Endothelial cell of umbilical vein (primary cell): ENCODE measurements around the gene BRS3. TPM values are rescaled to one million over a fixed set of nuclear protein-coding genes. Genes with fewer than 3 reads are reported as not detected.

ENCODE experiments used
- BruUV-seq: library from RNA; stranded (reverse); fragments of 400-500 nt; replicated peaks from 2 replicates; lab custom pipeline; 2021; lab: Mats Ljungman, UMichigan
- CTCF ChIA-PET: fragments of 300-600, 350-600 bp; sonication (Branson Sonifier 250); formaldehyde crosslinking; loops from one replicate; lab custom pipeline; 2021; ENCODE audit warnings: antibody characterized with exemption, inconsistent platforms; lab: Charles Lee
- POLR2A ChIA-PET: fragments of 300-600, 350-600 bp; sonication (Branson Sonifier 250); formaldehyde crosslinking; loops from one replicate; lab custom pipeline; 2021; ENCODE audit warnings: antibody characterized with exemption, inconsistent platforms; lab: Charles Lee
- DNase-seq: peaks from one replicate; pipeline ENCODE4 v3.0.0-alpha.2; 2011; ENCODE audit warnings: low read depth, low spot score
- FAIRE-seq: peaks from 2 replicates; lab custom pipeline; 2011; peaks lifted over from hg19 to GRCh38; lab: Jason Lieb, UNC
- H2AFZ ChIP-seq: 2 replicates; pipeline ENCODE4 v1.6.0; 2012; ENCODE audit warnings: low read depth, low read length, control low read depth, inconsistent platforms
- H3K27ac ChIP-seq: 2 replicates; pipeline ENCODE4 v1.5.1; 2011; ENCODE audit warnings: low read depth, mild to moderate bottlenecking, control low read depth, low read length, moderate library complexity; ENCODE audit not compliant: insufficient read depth
- H3K27me3 ChIP-seq, 2 experiments: 2 replicates each; pipeline versions ENCODE4 v1.6.0 to v1.6.1; 2011; ENCODE audit warnings: low read length in 2 of 2, mixed read lengths in 1 of 2; ENCODE audit not compliant: control insufficient read depth in 2 of 2, insufficient read depth in 2 of 2
- H3K36me3 ChIP-seq, 2 experiments: 2 replicates in 1 of 2; 3 replicates in 1 of 2; pipeline ENCODE4 v1.5.1; 2011; ENCODE audit warnings: low read length in 2 of 2, mild to moderate bottlenecking in 1 of 2, moderate library complexity in 1 of 2; ENCODE audit not compliant: control insufficient read depth in 2 of 2, insufficient read depth in 2 of 2; ENCODE audit errors: extremely low read depth in 1 of 2
- H3K4me1 ChIP-seq: 3 replicates; pipeline ENCODE4 v1.5.1; 2011; ENCODE audit warnings: mild to moderate bottlenecking, low read length; ENCODE audit not compliant: control insufficient read depth, insufficient read depth; ENCODE audit errors: extremely low read depth
- H3K4me2 ChIP-seq: 2 replicates; pipeline ENCODE4 v1.6.1; 2011; ENCODE audit warnings: low read length, control low read depth, mixed read lengths; ENCODE audit not compliant: insufficient read depth
- H3K4me3 ChIP-seq, 3 experiments: fragments of 200-600 bp in 1 of 3; sonication (generic), shearing (Covaris generic) in 1 of 3; replicated peaks in 1 of 3; 2 replicates each; pipeline ENCODE4 v1.5.1; 2011 to 2016; ENCODE audit warnings: control low read depth in 3 of 3, low read length in 3 of 3, mild to moderate bottlenecking in 2 of 3, inconsistent platforms in 1 of 3, low read depth in 1 of 3, moderate library complexity in 1 of 3; ENCODE audit not compliant: insufficient read depth in 1 of 3
- H3K79me2 ChIP-seq: 2 replicates; pipeline ENCODE4 v1.6.0; 2012; ENCODE audit warnings: low read length, inconsistent platforms; ENCODE audit not compliant: control insufficient read depth, insufficient read depth
- H3K9ac ChIP-seq: replicated peaks from 2 replicates; pipeline ENCODE3; 2011; ENCODE audit warnings: low read length, control low read depth; ENCODE audit not compliant: insufficient read depth; ENCODE audit errors: extremely low read depth
- H3K9me1 ChIP-seq: replicated peaks from 3 replicates; pipeline ENCODE4 v1.6.0; 2011; ENCODE audit warnings: mild to moderate bottlenecking, low read length; ENCODE audit not compliant: control insufficient read depth, insufficient read depth; ENCODE audit errors: extremely low read depth
- H3K9me3 ChIP-seq: replicated peaks from 2 replicates; pipeline ENCODE4 v1.5.1; 2012; ENCODE audit warnings: low read length, inconsistent platforms; ENCODE audit not compliant: control insufficient read depth, insufficient read depth
- H4K20me1 ChIP-seq: replicated peaks from 2 replicates; pipeline ENCODE3; 2011; ENCODE audit warnings: mild to moderate bottlenecking, low read length; ENCODE audit not compliant: control insufficient read depth, insufficient read depth; ENCODE audit errors: extremely low read depth
- JUN ChIP-seq: IDR thresholded peaks from 2 replicates; pipeline ENCODE4 v1.6.1; 2011; ENCODE audit warnings: borderline replicate concordance, low read depth; ENCODE audit not compliant: insufficient read length, insufficient read depth
- POLR2AphosphoS5 ChIP-seq: IDR thresholded peaks from 2 replicates; pipeline ENCODE4 v1.6.1; 2012; ENCODE audit warnings: low read depth, mild to moderate bottlenecking, control low read depth, low read length, moderate library complexity; ENCODE audit not compliant: insufficient read depth
- dilution Hi-C: fragments of 300-500 bp; cut with MboI; formaldehyde crosslinking; loops from one replicate; pipeline ENCODE4 v1.15.0; 2019; ENCODE audit warnings: low sequenced_read_pairs; ENCODE audit not compliant: extremely low pct_ligation_motif_present
- intact Hi-C: fragments of 100-400 bp; cut with micrococcal nuclease; formaldehyde crosslinking; loops from one replicate; pipeline ENCODE4 v1.10.0; 2022
- polyA plus RNA-seq, 4 experiments: library from polyadenylated mRNA; depleted of rRNA in 3 of 4; stranded (reverse) in 3 of 4; unstranded in 1 of 4; fragments of >200 nt; gene quantifications; 2 replicates each; pipeline versions ENCODE4 v1.2.1 to v1.2.3, GENCODE V29; 2011 to 2012; ENCODE audit warnings: missing spikeins in 1 of 4
- total RNA-seq: library from RNA; stranded (reverse); gene quantifications from 2 replicates; pipeline ENCODE4 v1.2.3, GENCODE V29; 2021
- TF ChIP-seq, protein P1 (sequence below): IDR thresholded peaks from 2 replicates; pipeline ENCODE4 v1.6.1; 2011; ENCODE audit not compliant: insufficient read depth, insufficient read length
- TF ChIP-seq, protein P2 (sequence below), 2 donors: IDR thresholded peaks; 1 replicate in 1 of 2; 2 replicates in 1 of 2; pipeline ENCODE4 v1.5.1; 2011; ENCODE audit warnings: low read length in 2 of 2, mild to moderate bottlenecking in 2 of 2, moderate library complexity in 2 of 2, control low read depth in 1 of 2, inconsistent platforms in 1 of 2, low read depth in 1 of 2; ENCODE audit not compliant: insufficient read depth in 1 of 2; ENCODE audit errors: extremely low read depth in 1 of 2

Gene BRS3
- total and polyA plus RNA-seq, 2 donors (not counting 3 experiments of a cell fraction or from before 2014, with no cell fraction given) = not detected

DNA sequence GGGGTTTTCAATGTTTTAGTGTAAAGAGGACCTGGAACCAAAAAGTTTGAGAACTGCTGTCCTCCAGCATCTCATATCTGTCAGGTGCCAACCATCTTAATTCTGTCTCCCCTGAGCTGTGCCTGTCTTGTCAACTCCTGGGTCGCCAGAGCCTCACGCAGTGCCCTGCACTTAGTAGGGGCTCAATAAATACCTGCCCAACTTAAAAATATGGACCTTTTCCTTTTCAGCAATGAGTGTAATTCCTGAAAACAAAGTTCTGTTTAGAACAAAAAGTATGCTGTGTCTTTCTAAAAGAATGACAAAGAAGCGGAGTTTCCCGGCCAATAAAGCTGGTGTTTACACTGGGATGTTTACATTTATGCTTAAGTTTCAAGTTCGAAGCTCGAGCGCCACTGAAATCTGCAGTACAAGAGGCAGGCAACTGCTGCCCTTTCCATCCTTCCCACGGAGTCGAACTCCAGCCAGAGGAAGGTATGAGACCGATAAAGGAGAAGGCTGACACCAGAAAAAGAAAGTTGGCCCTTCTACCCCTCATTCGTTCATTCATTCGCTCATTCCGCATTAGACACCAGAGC, 8.5 kb downstream of the BRS3 start:
- H3K4me2 ChIP-seq = peak overlapping the region; percentile 80
- no peaks in the 10 kb centered on the region for H3K9me3 ChIP-seq
- TF ChIP-seq, protein P1, sequence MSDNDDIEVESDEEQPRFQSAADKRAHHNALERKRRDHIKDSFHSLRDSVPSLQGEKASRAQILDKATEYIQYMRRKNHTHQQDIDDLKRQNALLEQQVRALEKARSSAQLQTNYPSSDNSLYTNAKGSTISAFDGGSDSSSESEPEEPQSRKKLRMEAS = no peak
- TF ChIP-seq JUN = no peak
- TF ChIP-seq, protein P2, sequence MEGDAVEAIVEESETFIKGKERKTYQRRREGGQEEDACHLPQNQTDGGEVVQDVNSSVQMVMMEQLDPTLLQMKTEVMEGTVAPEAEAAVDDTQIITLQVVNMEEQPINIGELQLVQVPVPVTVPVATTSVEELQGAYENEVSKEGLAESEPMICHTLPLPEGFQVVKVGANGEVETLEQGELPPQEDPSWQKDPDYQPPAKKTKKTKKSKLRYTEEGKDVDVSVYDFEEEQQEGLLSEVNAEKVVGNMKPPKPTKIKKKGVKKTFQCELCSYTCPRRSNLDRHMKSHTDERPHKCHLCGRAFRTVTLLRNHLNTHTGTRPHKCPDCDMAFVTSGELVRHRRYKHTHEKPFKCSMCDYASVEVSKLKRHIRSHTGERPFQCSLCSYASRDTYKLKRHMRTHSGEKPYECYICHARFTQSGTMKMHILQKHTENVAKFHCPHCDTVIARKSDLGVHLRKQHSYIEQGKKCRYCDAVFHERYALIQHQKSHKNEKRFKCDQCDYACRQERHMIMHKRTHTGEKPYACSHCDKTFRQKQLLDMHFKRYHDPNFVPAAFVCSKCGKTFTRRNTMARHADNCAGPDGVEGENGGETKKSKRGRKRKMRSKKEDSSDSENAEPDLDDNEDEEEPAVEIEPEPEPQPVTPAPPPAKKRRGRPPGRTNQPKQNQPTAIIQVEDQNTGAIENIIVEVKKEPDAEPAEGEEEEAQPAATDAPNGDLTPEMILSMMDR (IDR thresholded peaks at IDR 0.05; ENCODE audit: extremely low read depth in 1 of 2, insufficient read depth in 1 of 2, low read depth in 1 of 2, low read length in 2 of 2) = no peak
- TF ChIP-seq POLR2AphosphoS5 = peak; percentile 3
- DNase-seq = no peak
- peaks cover 17% of the 10 kb centered on the region for H3K79me2 ChIP-seq
- no peak for FAIRE-seq
- TSS peak; percentile 92 for BruUV-seq
- peak overlapping the region; percentile 46 to 76 (median 64) for H3K4me3 ChIP-seq
- no peaks in the 10 kb centered on the region for H4K20me1 ChIP-seq
- H2AFZ ChIP-seq = peak overlapping the region; percentile 94
- no peaks in the 10 kb centered on the region for H3K36me3 ChIP-seq
- H3K4me1 ChIP-seq = peaks cover 7% of the 10 kb centered on the region
- H3K27me3 ChIP-seq = no peaks in the 10 kb centered on the region
- peak overlapping the region; percentile 94 for H3K27ac ChIP-seq
- dilution Hi-C loops = no loop called here
- no peaks in the 10 kb centered on the region for H3K9me1 ChIP-seq
- ChIA-PET POLR2A (no interaction called here), CTCF (interaction anchor here (1.3 to 2.0 kb wide), 2 partner anchors 127 to 468 kb away, joined by 4 to 5 read pairs; no protein-coding TSS in a partner anchor)
- H3K9ac ChIP-seq = peak overlapping the region; percentile 93
- intact Hi-C loops = loop anchor here (2.0 to 10.0 kb wide), 4 partner anchors 201 to 523 kb away; partner anchors contain the start of gene MMGT1
